Ascending aorta (tissue), 2 donors: ENCODE data around the gene MYDGF. TPM values are rescaled to one million over a fixed set of nuclear protein-coding genes. Genes with fewer than 3 reads are reported as not detected.
A peak's percentile ranks its signal among the peaks of the same experiment; 100 is the strongest.

Source experiments
- DNase-seq, 2 donors: peaks; one replicate each; pipeline ENCODE4 v3.0.0-alpha.2; 2019; ENCODE audit warnings: low spot score in 2 of 2
- H3K27ac ChIP-seq, 2 donors: fragments of 200-600 bp; sonication (generic); one replicate each; pipeline ENCODE4 v1.5.1; 2016 to 2017; ENCODE audit warnings: mild to moderate bottlenecking in 1 of 2
- H3K27me3 ChIP-seq: fragments of 200-600 bp; sonication (generic); one replicate; pipeline ENCODE4 v1.5.1; 2017
- H3K36me3 ChIP-seq, 2 donors: fragments of 200-600 bp; sonication (generic); one replicate each; pipeline ENCODE4 v1.5.1; 2016
- H3K4me1 ChIP-seq, 2 donors: fragments of 200-600 bp; sonication (generic); one replicate each; pipeline ENCODE4 v1.5.1; 2016 to 2017; ENCODE audit warnings: mild to moderate bottlenecking in 1 of 2
- H3K4me3 ChIP-seq, 2 donors: fragments of 200-600 bp; sonication (generic); one replicate each; pipeline ENCODE4 v1.5.1; 2016 to 2017; ENCODE audit warnings: mild to moderate bottlenecking in 1 of 2
- H3K9me3 ChIP-seq, 2 donors: fragments of 200-600 bp; sonication (generic); one replicate each; pipeline ENCODE4 v1.5.1; 2016
- CTCF ChIP-seq, 3 experiments: fragments of 200-600 bp in 2 of 3; fragments of 450-650 bp in 1 of 3; sonication (generic) in 2 of 3; IDR thresholded peaks; one replicate each; pipeline ENCODE4 v1.5.1; 2016 to 2019; ENCODE audit warnings: antibody characterized with exemption in 3 of 3, mild to moderate bottlenecking in 1 of 3, moderate library complexity in 1 of 3
- intact Hi-C: fragments of 100-400 bp; cut with DNase I; formaldehyde crosslinking; loops from one replicate; pipeline ENCODE4 v1.15.1; 2023
- total RNA-seq: library from RNA; depleted of rRNA; stranded (reverse); fragments of >200 nt; gene quantifications from one replicate; pipeline ENCODE4 v1.1.0, GENCODE V29; 2016

The MYDGF gene
- total RNA-seq, 1 donor from 2014 or later: 49.0 TPM

DNA sequence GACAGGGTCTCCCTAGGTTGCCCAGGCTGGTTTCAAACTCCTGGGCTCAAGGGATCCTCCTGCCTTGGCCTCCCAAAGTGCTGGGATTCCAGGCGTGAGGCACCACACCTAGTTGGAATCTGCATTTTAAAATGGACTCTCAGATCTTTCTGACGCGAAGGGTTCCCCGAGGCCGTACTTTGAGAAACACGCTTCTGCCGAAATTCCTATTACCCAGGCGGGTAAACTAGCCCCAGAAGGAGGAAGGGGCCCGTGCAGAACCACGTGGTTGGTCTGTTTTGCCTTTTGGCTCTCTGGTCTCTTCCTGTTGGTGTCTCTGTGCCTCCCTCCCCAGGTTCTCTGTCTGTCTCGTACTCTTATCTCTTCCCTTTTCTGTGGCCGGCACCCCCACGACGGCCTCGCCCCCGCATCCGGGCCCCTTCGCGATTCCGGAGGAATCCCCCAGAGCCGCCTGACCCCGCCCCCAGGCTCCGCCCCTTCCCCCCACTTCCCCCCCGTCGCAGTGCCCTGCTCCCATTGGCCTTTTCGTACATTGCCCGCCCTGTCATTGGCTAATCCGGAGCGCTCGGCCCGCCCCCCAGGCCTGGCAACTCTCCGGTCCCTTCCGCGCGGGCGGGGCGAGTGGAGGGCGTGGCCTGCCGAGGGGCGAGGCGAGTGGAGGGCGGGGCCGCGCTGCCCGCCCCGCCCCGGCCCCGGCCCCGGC is 31.2 kb downstream of the MYDGF start, which contains the start of gene TNFAIP8L1:
TSS of gene TNFAIP8L1 (plus strand) at position 689 of the 703 bp plus-strand sequence. CDS start 12,354 bp downstream, outside the sequence.
- no peak for TF ChIP-seq CTCF (IDR thresholded peaks at IDR 0.05)
- intact Hi-C loops: loop anchor here (1.0 to 5.0 kb wide), 3 partner anchors 32 to 84 kb away; partner anchors contain the start of genes DPP9 and MYDGF

DNA sequence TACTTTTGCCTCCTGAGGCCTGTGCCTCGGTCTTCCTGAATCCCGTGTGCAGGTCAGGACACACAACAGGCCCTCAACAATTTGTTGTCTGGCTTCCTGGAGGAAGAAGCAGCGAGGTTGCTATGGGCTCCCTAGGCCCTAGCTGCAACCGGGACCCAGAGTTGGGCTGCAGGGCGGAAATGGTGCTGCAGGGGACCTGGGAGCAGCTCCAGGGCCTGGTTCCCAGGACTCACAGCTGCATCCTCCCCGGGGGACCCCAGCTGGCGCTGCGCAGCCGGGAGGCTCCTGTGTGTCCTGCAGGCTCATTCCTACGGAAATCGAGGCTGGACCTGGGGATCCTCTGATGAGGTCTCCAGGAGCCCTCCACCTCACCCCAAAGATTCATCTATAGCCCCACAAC is 31.8 kb downstream of the MYDGF start:
- no peak for DNase-seq
- intact Hi-C loops: loop anchor here (2.0 to 5.0 kb wide), 2 partner anchors 32 to 61 kb away; partner anchors contain the start of gene MYDGF
- Histone ChIP-seq H3K27me3 (no peaks in the 10 kb centered on the region), H3K4me3 (peak overlapping the region in 1 of 2 donors; percentile 71), H3K9me3 (no peaks in the 10 kb centered on the region), H3K4me1 (peaks cover 5 to 12% of the 10 kb centered on the region in 2 donors), H3K36me3 (no peaks in the 10 kb centered on the region), H3K27ac (no peak overlapping the region)
- no peak for TF ChIP-seq CTCF (IDR thresholded peaks at IDR 0.05)

More for the DNA sequence above, 31.2 kb downstream of the MYDGF start, which contains the start of gene TNFAIP8L1:
- no peaks in the 10 kb centered on the region for H3K36me3 ChIP-seq
- H3K4me1 ChIP-seq: peaks cover 5 to 12% of the 10 kb centered on the region in 2 donors
- peak within 1 kb of the TSS; percentile 71 to 76 for H3K4me3 ChIP-seq
- H3K27me3 ChIP-seq: no peaks in the 10 kb centered on the region
- H3K27ac ChIP-seq: peak within 1 kb of the TSS in 1 of 2 donors; percentile 56
- peak; percentile 89 to 97 for DNase-seq
- no peaks in the 10 kb centered on the region for H3K9me3 ChIP-seq

DNA sequence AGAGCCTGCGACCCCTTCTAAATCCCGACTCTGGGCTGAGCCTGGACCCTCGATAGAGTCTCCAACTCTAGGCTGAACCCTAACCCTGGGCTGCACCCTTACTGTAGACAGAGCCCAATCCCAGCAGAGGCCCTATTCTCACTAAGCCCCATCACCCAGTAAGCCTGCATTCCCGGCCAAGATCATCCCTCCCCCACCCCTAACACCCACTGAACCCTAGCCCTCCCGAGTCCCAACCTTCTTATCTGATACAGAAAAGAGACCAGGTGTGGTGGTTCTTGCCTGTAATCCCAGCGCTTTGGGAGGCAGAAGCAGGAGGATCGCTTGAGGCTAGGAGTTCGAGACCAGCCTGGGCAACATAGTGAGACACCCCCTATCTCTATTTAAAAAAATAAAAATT is 33.4 kb downstream of the MYDGF start:
- no peak for DNase-seq
- Histone ChIP-seq H3K4me3 (peak overlapping the region; percentile 50 to 71), H3K27me3 (no peaks in the 10 kb centered on the region), H3K27ac (no peak overlapping the region), H3K36me3 (no peaks in the 10 kb centered on the region), H3K4me1 (peaks cover 5 to 12% of the 10 kb centered on the region in 2 donors), H3K9me3 (no peaks in the 10 kb centered on the region)
- no peak for TF ChIP-seq CTCF (IDR thresholded peaks at IDR 0.05)
- intact Hi-C loops: loop anchor here (1.0 to 5.0 kb wide), 2 partner anchors 59 to 79 kb away; no protein-coding TSS in a partner anchor

GRCh38 chr19:4636151-4636717 is 33.9 kb downstream of the MYDGF start:
- intact Hi-C loops: loop anchor here (1.0 to 5.0 kb wide), 2 partner anchors 59 to 79 kb away; no protein-coding TSS in a partner anchor
- H3K27me3 ChIP-seq: no peaks in the 10 kb centered on the region
- peak in 1 of 2 donors; percentile 80 for DNase-seq
- no peaks in the 10 kb centered on the region for H3K9me3 ChIP-seq
- peak; percentile 81 to 99 (median 98) for TF ChIP-seq CTCF (IDR thresholded peaks at IDR 0.05)
- no peaks in the 10 kb centered on the region for H3K36me3 ChIP-seq
- H3K4me3 ChIP-seq: peak overlapping the region; percentile 50 to 71
- no peak overlapping the region for H3K27ac ChIP-seq
- H3K4me1 ChIP-seq: peaks cover 5 to 12% of the 10 kb centered on the region in 2 donors

DNA sequence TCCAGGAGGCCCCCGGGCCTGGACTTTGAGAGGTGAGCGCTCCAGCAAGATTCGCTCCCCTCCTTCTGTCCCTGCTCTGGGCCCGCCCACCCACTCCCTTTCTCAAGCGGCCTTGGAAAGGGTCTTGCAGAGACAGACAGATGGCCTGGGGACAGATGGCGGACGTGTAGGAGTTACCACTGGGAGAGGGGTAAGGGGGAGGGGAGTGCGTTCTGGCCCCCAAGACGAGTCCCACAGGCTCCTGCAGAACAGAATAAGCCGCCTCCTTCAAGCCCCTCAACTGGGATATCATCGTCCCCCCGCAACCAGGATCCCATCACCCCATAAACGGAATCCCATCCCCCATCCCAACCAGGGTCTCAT is 34.4 kb downstream of the MYDGF start:
- H3K4me3 ChIP-seq: peak overlapping the region; percentile 50 to 71
- no peak for TF ChIP-seq CTCF (IDR thresholded peaks at IDR 0.05)
- intact Hi-C loops: loop anchor here (1.0 to 5.0 kb wide), 2 partner anchors 58 to 78 kb away; no protein-coding TSS in a partner anchor
- no peaks in the 10 kb centered on the region for H3K36me3 ChIP-seq
- no peaks in the 10 kb centered on the region for H3K9me3 ChIP-seq
- H3K27me3 ChIP-seq: no peaks in the 10 kb centered on the region
- no peak for DNase-seq
- H3K27ac ChIP-seq: no peak overlapping the region
- H3K4me1 ChIP-seq: peaks cover 5 to 12% of the 10 kb centered on the region in 2 donors
